Stimulated activated effector memory CD8-positive, alpha-beta T cell treated with anti-CD3 and anti-CD28 coated beads, Interleukin-12 subunit alpha, Interleukin-12 subunit beta, amount 100 ng/mL, for 72 hours (primary cell): ENCODE measurements around the gene TGFBRAP1.
A peak's percentile ranks its signal among the peaks of the same experiment; 100 is the strongest.
"Not testable (repeated sequence)": the region's sequence is repeated elsewhere in the genome, so short reads cannot be mapped to it uniquely, and the experiment has no call there.

Source experiments
- ATAC-seq: fragments of 150-1000 bp; cut with Tn5 transposase; 2 replicates; pipeline ENCODE4 v1.10.0; 2021
- DNase-seq, 2 donors: peaks; one replicate each; pipeline ENCODE4 v3.0.0; 2021 to 2022; ENCODE audit warnings: low spot score in 2 of 2
- H3K27ac Mint-ChIP-seq: one replicate; pipeline ENCODE4 v1.8.0; 2022; ENCODE audit warnings: mild to moderate bottlenecking, mixed read lengths
- H3K36me3 Mint-ChIP-seq: one replicate; pipeline ENCODE4 v1.8.0; 2022; ENCODE audit warnings: mild to moderate bottlenecking, mixed read lengths
- H3K4me1 Mint-ChIP-seq: one replicate; pipeline ENCODE4 v1.8.0; 2022; ENCODE audit warnings: mixed read lengths
- H3K4me3 Mint-ChIP-seq: one replicate; pipeline ENCODE4 v1.8.0; 2022; ENCODE audit warnings: mild to moderate bottlenecking, mixed read lengths
- H3K9me3 Mint-ChIP-seq: one replicate; pipeline ENCODE4 v1.8.0; 2022; ENCODE audit warnings: mixed read lengths

The TGFBRAP1 gene

GRCh38 chr2:105328281-105329196 lies 996 bp downstream of the TGFBRAP1 start:
- DNase-seq (peak in 1 of 2 donors; percentile 67), ATAC-seq (peak; percentile 43)
- no peaks in the 10 kb centered on the region for H3K9me3 Mint-ChIP-seq
- peaks cover 13% of the 10 kb centered on the region for H3K36me3 Mint-ChIP-seq
- peaks cover 54% of the 10 kb centered on the region for H3K4me1 Mint-ChIP-seq
- peak overlapping the region; percentile 91 for H3K27ac Mint-ChIP-seq
- H3K4me3 Mint-ChIP-seq = peak overlapping the region; percentile 79

- Mint-ChIP-seq H3K4me1 (peaks cover 62% of the 10 kb centered on the region), H3K9me3 (no peaks in the 10 kb centered on the region), H3K27ac (peak overlapping the region; percentile 91), H3K36me3 (peaks cover 13% of the 10 kb centered on the region), H3K4me3 (peak overlapping the region; percentile 79)
- DNase-seq = no peak
- ATAC-seq = no peak
Observed at GRCh38 chr2:105327690-105328089, 1.8 kb downstream of the TGFBRAP1 start.

- H3K4me3 Mint-ChIP-seq = peak overlapping the region; percentile 79
- DNase-seq, H3K9me3 Mint-ChIP-seq, ATAC-seq: not testable (repeated sequence)
- peaks cover 13% of the 10 kb centered on the region for H3K36me3 Mint-ChIP-seq
- H3K27ac Mint-ChIP-seq = peak overlapping the region; percentile 91
- H3K4me1 Mint-ChIP-seq = peaks cover 65% of the 10 kb centered on the region
Observed at GRCh38 chr2:105327271-105327670, 2.3 kb downstream of the TGFBRAP1 start.

GRCh38 chr2:105325389-105325963 lies 4.1 kb downstream of the TGFBRAP1 start:
- H3K36me3 Mint-ChIP-seq = peaks cover 13% of the 10 kb centered on the region
- peaks cover 61% of the 10 kb centered on the region for H3K4me1 Mint-ChIP-seq
- ATAC-seq (no peak), DNase-seq (no peak)
- no peak overlapping the region for H3K27ac Mint-ChIP-seq
- H3K9me3 Mint-ChIP-seq = no peaks in the 10 kb centered on the region
- H3K4me3 Mint-ChIP-seq = no peak overlapping the region

GRCh38 chr2:105324732-105325131 lies 4.8 kb downstream of the TGFBRAP1 start:
- Mint-ChIP-seq H3K4me3 (no peak overlapping the region), H3K4me1 (peaks cover 62% of the 10 kb centered on the region), H3K9me3 (no peaks in the 10 kb centered on the region), H3K36me3 (peaks cover 13% of the 10 kb centered on the region), H3K27ac (peak overlapping the region; percentile 56)
- DNase-seq (no peak), ATAC-seq (no peak)

GRCh38 chr2:105324101-105324500 lies 5.4 kb downstream of the TGFBRAP1 start:
- peaks cover 10% of the 10 kb centered on the region for H3K36me3 Mint-ChIP-seq
- H3K9me3 Mint-ChIP-seq = no peaks in the 10 kb centered on the region
- ATAC-seq = no peak
- no peak for DNase-seq
- no peak overlapping the region for H3K27ac Mint-ChIP-seq
- H3K4me1 Mint-ChIP-seq = peaks cover 58% of the 10 kb centered on the region
- no peak overlapping the region for H3K4me3 Mint-ChIP-seq

GRCh38 chr2:105323111-105323510 lies 6.4 kb downstream of the TGFBRAP1 start:
- Mint-ChIP-seq H3K4me1 (peaks cover 55% of the 10 kb centered on the region), H3K36me3 (peaks cover under 1% of the 10 kb centered on the region), H3K9me3 (no peaks in the 10 kb centered on the region), H3K4me3 (no peak overlapping the region), H3K27ac (peak overlapping the region; percentile 62)
- ATAC-seq (no peak), DNase-seq (no peak)

GRCh38 chr2:105321875-105322646 lies 7.5 kb downstream of the TGFBRAP1 start:
- no peak overlapping the region for H3K4me3 Mint-ChIP-seq
- DNase-seq (no peak), ATAC-seq (peak; percentile 37)
- H3K4me1 Mint-ChIP-seq = peaks cover 51% of the 10 kb centered on the region
- H3K36me3 Mint-ChIP-seq = no peaks in the 10 kb centered on the region
- H3K9me3 Mint-ChIP-seq = no peaks in the 10 kb centered on the region
- H3K27ac Mint-ChIP-seq = peak overlapping the region; percentile 62

- peaks cover 52% of the 10 kb centered on the region for H3K4me1 Mint-ChIP-seq
- no peak overlapping the region for H3K4me3 Mint-ChIP-seq
- ATAC-seq = no peak
- no peaks in the 10 kb centered on the region for H3K9me3 Mint-ChIP-seq
- no peaks in the 10 kb centered on the region for H3K36me3 Mint-ChIP-seq
- H3K27ac Mint-ChIP-seq = no peak overlapping the region
- DNase-seq = no peak
Observed at GRCh38 chr2:105320651-105321215, 8.8 kb downstream of the TGFBRAP1 start.

- Mint-ChIP-seq H3K36me3 (no peaks in the 10 kb centered on the region), H3K4me1 (peaks cover 31% of the 10 kb centered on the region), H3K4me3 (no peak overlapping the region), H3K27ac (no peak overlapping the region), H3K9me3 (no peaks in the 10 kb centered on the region)
- ATAC-seq = no peak
- no peak for DNase-seq
Observed at GRCh38 chr2:105317937-105318336, 11.6 kb downstream of the TGFBRAP1 start.

- H3K4me3 Mint-ChIP-seq = no peak overlapping the region
- H3K27ac Mint-ChIP-seq = no peak overlapping the region
- H3K4me1 Mint-ChIP-seq = peaks cover 28% of the 10 kb centered on the region
- peak; percentile 94 for ATAC-seq
- no peaks in the 10 kb centered on the region for H3K36me3 Mint-ChIP-seq
- H3K9me3 Mint-ChIP-seq = no peaks in the 10 kb centered on the region
- DNase-seq = no peak
Observed at GRCh38 chr2:105315314-105315713, 14.2 kb downstream of the TGFBRAP1 start.

GRCh38 chr2:105313877-105314276 lies 15.7 kb downstream of the TGFBRAP1 start:
- ATAC-seq = peak; percentile 52
- Mint-ChIP-seq H3K36me3 (peaks cover 1% of the 10 kb centered on the region), H3K4me1 (peaks cover 24% of the 10 kb centered on the region)

GRCh38 chr2:105309147-105309545 lies 20.4 kb downstream of the TGFBRAP1 start:
- H3K4me1 Mint-ChIP-seq = peaks cover 17% of the 10 kb centered on the region
- peak overlapping the region; percentile 59 for H3K27ac Mint-ChIP-seq
- ATAC-seq (no peak), DNase-seq (no peak)
- H3K36me3 Mint-ChIP-seq = peaks cover 31% of the 10 kb centered on the region
- H3K9me3 Mint-ChIP-seq = no peaks in the 10 kb centered on the region
- H3K4me3 Mint-ChIP-seq = no peak overlapping the region

More at GRCh38 chr2:105313877-105314276, 15.7 kb downstream of the TGFBRAP1 start:
- no peak overlapping the region for H3K4me3 Mint-ChIP-seq
- no peaks in the 10 kb centered on the region for H3K9me3 Mint-ChIP-seq
- H3K27ac Mint-ChIP-seq = no peak overlapping the region
- no peak for DNase-seq

- DNase-seq = no peak
- Mint-ChIP-seq H3K4me3 (no peak overlapping the region), H3K27ac (peak overlapping the region; percentile 59), H3K36me3 (peaks cover 32% of the 10 kb centered on the region), H3K4me1 (peaks cover 20% of the 10 kb centered on the region), H3K9me3 (no peaks in the 10 kb centered on the region)
- no peak for ATAC-seq
Observed at GRCh38 chr2:105308382-105309146, 21.0 kb downstream of the TGFBRAP1 start.
